ENCODE data around the gene PELI2.

PELI2 gene

GRCh38 chr14:56262530-56262929, 144.3 kb downstream of the PELI2 start:
- DNase-seq = no peak

DNA sequence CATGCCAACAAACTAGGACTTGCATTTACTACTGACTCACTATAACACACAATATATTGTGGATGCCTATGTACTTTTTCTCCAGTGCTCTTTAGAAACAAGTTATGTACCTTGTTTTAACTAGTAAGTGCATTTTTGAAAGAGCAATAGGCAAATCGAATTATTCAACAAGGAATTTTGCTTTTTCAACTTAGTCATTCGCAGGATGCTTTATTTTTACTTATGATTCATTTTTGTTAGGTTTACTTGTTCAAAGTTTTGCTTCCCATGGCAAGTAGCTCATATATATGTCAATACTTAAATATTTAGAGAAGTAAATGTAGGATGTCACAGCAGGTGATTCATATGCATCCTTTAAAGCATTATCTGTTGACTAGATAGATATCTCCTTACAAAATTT, 149.8 kb downstream of the PELI2 start:
- no peak for DNase-seq

- DNase-seq = no peak
Measured at GRCh38 chr14:56268673-56269072, 150.5 kb downstream of the PELI2 start.

- DNase-seq = no peak
Measured at GRCh38 chr14:56270921-56271320, 152.7 kb downstream of the PELI2 start.

DNA sequence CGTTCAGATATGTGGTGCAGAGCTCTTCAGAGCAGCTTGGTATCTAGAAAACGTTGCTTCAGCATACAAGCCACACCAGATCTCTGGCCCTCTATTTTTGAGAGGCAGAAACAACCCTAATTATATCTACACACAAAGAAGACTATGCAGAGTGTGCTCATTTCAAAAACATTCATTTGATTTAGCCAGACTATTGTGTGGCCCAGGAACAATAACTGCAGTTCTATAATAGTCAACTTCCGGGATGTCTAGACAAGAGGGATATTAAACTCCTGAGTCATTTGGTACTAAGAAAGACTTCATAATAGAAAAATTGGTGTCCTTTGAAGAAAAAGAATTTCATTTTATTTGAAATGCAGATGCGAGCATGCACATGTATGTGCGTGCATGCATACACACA, 153.8 kb downstream of the PELI2 start:
- no peak for DNase-seq

DNA sequence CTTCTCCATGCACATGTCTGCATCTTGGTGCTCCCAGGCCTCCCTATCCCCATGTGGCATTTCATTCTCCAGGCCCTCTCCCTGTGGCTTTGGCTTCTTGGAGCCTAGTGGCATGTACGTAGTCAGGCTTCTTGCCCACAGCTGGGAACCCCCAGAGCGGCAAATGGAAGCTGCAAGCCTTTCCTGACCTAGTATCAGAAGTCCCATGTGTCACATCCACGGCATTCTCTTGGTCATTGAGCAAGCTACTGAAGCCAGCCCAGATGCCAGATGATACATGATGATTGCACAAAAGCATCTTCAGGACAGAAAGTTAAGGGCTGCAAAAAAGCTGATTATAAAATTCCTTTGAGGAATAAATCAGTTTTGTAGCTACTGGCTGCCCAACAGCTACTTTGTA, 154.9 kb downstream of the PELI2 start:
- no peak for DNase-seq

DNA sequence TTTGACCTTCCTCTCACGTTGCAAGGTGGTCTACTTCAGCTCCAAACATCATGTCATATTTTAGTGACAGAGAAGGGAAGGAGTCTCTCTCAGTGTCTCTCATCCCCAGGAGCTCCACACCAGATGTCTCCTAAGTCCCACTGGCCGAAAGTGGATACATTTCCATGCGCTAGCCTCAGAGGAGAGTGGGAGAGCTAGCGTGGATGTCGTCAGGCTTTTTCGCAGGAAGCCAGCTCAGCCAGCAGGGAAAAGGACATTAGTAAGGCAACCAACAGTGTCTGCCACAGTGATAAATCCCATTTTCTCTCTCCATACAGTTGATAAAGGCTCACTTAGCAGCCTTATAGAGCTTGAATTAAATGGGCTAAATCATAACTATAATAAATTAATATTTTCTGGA, 155.7 kb downstream of the PELI2 start:
- no peak for DNase-seq

DNA sequence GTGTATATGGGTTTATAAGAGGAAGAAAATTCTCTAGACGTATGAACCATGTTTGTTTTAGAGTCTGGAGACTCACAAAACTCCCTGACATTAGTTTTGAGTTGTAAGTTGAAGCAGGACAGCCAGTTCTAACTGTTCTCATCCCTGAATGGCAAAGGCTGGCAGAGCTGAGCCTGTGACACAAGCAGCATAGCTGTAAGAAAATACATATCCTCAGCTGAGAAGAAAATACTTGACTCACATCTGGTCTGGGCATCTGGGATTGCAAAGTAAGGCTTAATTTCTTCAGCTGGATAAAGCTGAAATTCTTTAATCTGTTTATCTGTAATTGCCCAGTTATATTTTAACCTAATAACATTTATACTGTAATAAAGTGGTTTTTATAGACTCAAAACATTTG, 156.3 kb downstream of the PELI2 start:
- DNase-seq = no peak

GRCh38 chr14:56276108-56276507, 157.9 kb downstream of the PELI2 start:
- DNase-seq = no peak

- DNase-seq = no peak
Measured at GRCh38 chr14:56278383-56278782, 160.2 kb downstream of the PELI2 start.

- DNase-seq = no peak
Measured at GRCh38 chr14:56280843-56281242, 162.6 kb downstream of the PELI2 start.

- no peak for DNase-seq
Measured at GRCh38 chr14:56282179-56282578, 164.0 kb downstream of the PELI2 start.

- no peak for DNase-seq
Measured at GRCh38 chr14:56284641-56285040, 166.4 kb downstream of the PELI2 start.

- no peak for DNase-seq
Measured at GRCh38 chr14:56289155-56289554, 170.9 kb downstream of the PELI2 start.

DNA sequence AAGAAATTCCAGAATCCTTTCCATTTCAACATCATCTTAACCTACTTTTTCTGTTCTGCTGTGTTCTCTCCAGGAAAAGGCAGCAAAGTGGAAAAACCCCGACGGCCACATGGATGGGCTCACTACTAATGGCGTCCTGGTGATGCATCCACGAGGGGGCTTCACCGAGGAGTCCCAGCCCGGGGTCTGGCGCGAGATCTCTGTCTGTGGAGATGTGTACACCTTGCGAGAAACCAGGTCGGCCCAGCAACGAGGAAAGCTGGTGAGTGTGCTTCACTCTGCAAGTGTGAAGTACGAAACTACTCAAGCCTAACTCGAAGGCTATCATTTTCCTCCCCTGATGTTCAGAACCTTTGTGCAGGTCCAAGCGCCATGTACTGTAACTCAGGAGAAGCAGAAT, 172.0 kb downstream of the PELI2 start:
- no peak for DNase-seq

DNA sequence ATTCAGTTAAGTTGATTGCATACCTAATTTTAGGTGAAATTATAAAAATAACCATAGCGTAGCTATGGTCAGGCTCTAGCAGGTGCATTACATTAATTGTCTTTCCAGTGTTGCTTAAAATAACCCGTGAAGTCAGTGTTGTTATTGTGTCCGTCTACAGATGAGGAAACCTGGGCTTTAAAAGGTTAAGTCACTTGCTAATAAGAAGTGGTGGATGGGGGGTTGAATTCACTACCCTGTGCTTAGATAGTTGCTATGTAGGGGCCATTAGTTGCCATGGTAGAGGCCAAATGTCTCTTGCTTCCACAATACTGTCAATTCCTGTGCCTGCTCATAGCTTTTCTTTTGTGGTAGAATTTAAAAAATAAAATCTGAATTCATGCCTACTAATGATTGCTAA, 174.8 kb downstream of the PELI2 start:
- no peak for DNase-seq

DNA sequence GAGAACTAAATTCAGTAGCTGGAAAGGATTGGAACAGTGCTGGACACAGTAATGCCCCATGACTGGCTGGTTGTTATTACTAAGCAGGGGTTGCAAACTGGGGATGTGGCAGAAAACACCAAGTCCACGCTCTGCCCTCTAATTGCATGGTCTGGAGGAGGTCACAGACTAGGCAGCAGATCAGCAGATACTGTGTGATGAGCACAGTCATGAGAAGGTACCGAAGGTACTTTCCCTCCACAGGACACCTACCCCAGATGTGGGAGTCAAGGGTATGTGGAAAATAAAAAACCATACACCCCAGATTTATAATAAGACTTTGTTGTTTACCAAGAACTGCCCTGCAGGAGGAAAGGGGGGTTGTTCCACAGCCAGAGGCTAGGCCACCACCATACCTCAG, 175.3 kb downstream of the PELI2 start:
- DNase-seq = no peak

DNA sequence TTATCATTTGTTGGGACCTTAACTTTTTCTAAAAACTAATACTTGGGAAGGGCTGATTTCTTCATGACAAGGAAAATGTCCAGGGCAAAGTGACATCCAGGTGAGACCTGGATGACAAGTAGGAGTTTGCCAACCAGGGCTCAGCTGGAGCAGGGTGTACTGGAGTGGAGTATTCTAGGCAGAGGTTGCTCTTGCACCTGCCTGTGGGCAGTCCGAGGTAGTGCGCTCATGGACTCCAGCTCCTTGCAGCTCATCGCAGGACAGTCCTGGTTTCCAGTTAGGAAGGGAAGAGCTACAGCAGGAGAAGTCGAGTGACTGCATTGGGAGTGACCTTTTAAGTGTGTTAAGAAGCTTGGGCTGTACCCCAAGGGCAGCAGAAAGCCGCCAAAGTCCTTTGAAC, 175.9 kb downstream of the PELI2 start:
- no peak for DNase-seq

DNA sequence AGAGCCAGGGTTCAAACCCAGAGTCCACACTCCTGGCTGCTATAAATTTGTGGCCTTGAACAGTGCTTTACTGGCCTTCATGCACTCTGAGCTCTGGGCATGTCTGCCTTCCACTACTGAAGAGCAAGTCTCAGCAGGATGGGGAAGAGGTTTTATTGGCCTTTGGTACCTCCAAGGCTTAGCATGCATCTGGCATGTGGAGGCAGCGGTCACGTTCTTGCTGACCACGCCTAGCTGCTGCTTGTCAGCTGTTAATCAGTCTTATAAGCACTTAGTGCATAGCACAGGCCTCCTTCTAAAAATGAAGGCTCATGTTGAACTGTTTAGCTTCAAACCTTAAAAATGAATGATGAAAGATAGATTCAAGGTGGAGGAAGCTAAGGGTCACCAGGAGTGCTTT, 177.5 kb downstream of the PELI2 start:
- DNase-seq = no peak

GRCh38 chr14:56297449-56297848, 179.2 kb downstream of the PELI2 start:
- no peak for DNase-seq

GRCh38 chr14:56299306-56299984, 181.2 kb downstream of the PELI2 start:
- DNase-seq = no peak

- no peak for DNase-seq
Measured at GRCh38 chr14:56300495-56300894, 182.3 kb downstream of the PELI2 start.

DNA sequence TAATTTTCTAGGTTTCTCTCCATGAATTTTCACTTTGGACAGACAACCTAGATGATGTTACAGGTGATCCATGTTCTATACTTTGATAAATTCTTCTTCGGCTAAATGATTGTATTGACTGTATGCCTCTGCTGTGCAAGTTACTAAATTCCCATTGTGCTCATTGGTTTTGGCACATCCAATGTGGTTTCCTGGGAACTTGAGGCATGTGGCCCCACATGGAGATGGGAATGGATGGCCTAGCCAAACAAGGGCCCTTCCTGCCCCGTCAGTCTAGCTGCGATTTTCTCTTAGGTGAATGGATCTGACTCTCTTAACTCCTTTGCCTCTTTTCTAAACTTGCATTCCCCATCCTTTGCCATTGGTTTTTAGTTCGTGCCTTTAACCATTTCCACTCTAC, 186.2 kb downstream of the PELI2 start:
- no peak for DNase-seq

GRCh38 chr14:56309198-56309597, 191.0 kb downstream of the PELI2 start:
- no peak for DNase-seq

DNA sequence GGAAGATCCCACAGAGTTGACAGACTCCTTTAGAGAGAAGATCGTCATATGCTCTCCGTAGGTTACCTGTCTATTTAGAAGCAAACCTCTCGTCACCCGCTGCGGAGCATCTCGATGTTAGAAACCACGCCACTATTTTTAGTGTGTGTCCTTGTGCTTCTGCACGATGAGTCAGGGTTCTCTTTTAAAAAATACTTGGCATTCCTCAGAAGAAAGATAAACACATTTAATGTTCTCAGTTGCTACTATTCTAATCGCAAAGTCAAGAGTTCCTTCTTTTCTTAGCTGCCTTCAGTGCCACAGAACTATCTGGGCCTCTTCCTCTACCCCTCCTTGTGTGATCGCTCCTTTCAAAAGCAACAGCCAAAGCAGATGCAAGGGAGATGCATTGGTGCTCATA, 192.4 kb downstream of the PELI2 start:
- no peak for DNase-seq

GRCh38 chr14:56313789-56314188, 195.6 kb downstream of the PELI2 start:
- no peak for DNase-seq

All from eye (tissue), 1 donor.